HEK293 (cell line): Measurements from ENCODE around the gene TRO.

ENCODE experiments used
- CTCF ChIA-PET: fragments of 350-600 bp; formaldehyde crosslinking; extraction: SDS; loops from one replicate; lab custom pipeline; 2021; ENCODE audit warnings: antibody characterized with exemption; lab: Yijun Ruan, JAX
- POLR2A ChIA-PET: fragments of 300-600 bp; formaldehyde crosslinking; extraction: SDS; loops from one replicate; lab custom pipeline; 2020; ENCODE audit warnings: antibody characterized with exemption, inconsistent platforms; lab: Yijun Ruan, JAX
- H3K27ac ChIP-seq: fragments of 200-500 bp; sonication (Bioruptor generic); 2 replicates; pipeline ENCODE4 v1.5.1; 2014; ENCODE audit warnings: low read depth, low read length, control low read depth, inconsistent platforms; ENCODE audit errors: extremely low read depth
- H3K36me3 ChIP-seq, 2 experiments: fragments of 200-500 bp in 1 of 2; sonication (Bioruptor generic) in 1 of 2; 1 replicate in 1 of 2; 2 replicates in 1 of 2; pipeline ENCODE4 v1.5.1; 2014 to 2017; ENCODE audit warnings: inconsistent platforms in 2 of 2, low read length in 2 of 2; ENCODE audit not compliant: control insufficient read depth in 2 of 2, insufficient read depth in 1 of 2
- H3K4me1 ChIP-seq: fragments of 200-500 bp; sonication (Bioruptor generic); 2 replicates; pipeline ENCODE4 v1.5.1; 2014; ENCODE audit warnings: mild to moderate bottlenecking, low read length, inconsistent platforms; ENCODE audit not compliant: control insufficient read depth, insufficient read depth
- H3K4me3 ChIP-seq: 2 replicates; pipeline ENCODE4 v1.5.1; 2011; ENCODE audit warnings: low read depth, mild to moderate bottlenecking, control low read depth, low read length, moderate library complexity
- H3K9me3 ChIP-seq: fragments of 200-500 bp; sonication (Bioruptor generic); 2 replicates; pipeline ENCODE4 v1.5.1; 2014; ENCODE audit warnings: low read depth, low read length, inconsistent platforms; ENCODE audit not compliant: control insufficient read depth, insufficient read depth
- KLF8 ChIP-seq: fragments of 450-650 bp; formaldehyde crosslinking; IDR thresholded peaks from 2 replicates; pipeline ENCODE4 v1.5.1; 2016; ENCODE audit warnings: missing biosample characterization, missing genetic modification characterization
- MEIS1 ChIP-seq: sonication (generic); formaldehyde crosslinking; IDR thresholded peaks from 2 replicates; pipeline ENCODE4 v1.8.1; 2022; ENCODE audit warnings: missing genetic modification reagents, mild to moderate bottlenecking, borderline replicate concordance
- MZF1 ChIP-seq: fragments of 450-650 bp; formaldehyde crosslinking; IDR thresholded peaks from 2 replicates; pipeline ENCODE4 v1.5.1; 2017; ENCODE audit warnings: missing biosample characterization, missing genetic modification characterization, borderline replicate concordance
- PRDM1 ChIP-seq: fragments of 450-650 bp; formaldehyde crosslinking; IDR thresholded peaks from 2 replicates; pipeline ENCODE4; 2016; ENCODE audit warnings: missing biosample characterization, missing genetic modification characterization
- ZBTB8A ChIP-seq: fragments of 450-650 bp; formaldehyde crosslinking; IDR thresholded peaks from 2 replicates; pipeline ENCODE4 v1.5.1; 2016; ENCODE audit warnings: missing biosample characterization, missing genetic modification characterization
- ZFP3 ChIP-seq: fragments of 450-650 bp; formaldehyde crosslinking; IDR thresholded peaks from 2 replicates; pipeline ENCODE4 v1.5.1; 2016; ENCODE audit warnings: low read depth, missing biosample characterization, missing genetic modification characterization
- ZNF146 ChIP-seq: fragments of 450-650 bp; formaldehyde crosslinking; IDR thresholded peaks from 2 replicates; pipeline ENCODE4 v1.5.1; 2016; ENCODE audit warnings: missing biosample characterization, missing genetic modification characterization
- ZNF174 ChIP-seq: fragments of 450-650 bp; formaldehyde crosslinking; IDR thresholded peaks from 2 replicates; pipeline ENCODE4 v1.5.0; 2017; ENCODE audit warnings: missing biosample characterization, mild to moderate bottlenecking, missing genetic modification characterization
- ZNF202 ChIP-seq: fragments of 450-650 bp; formaldehyde crosslinking; IDR thresholded peaks from 2 replicates; pipeline ENCODE4 v1.5.1; 2016; ENCODE audit warnings: missing biosample characterization, missing genetic modification characterization, borderline replicate concordance
- ZNF266 ChIP-seq: fragments of 450-650 bp; formaldehyde crosslinking; IDR thresholded peaks from 2 replicates; pipeline ENCODE4 v1.5.1; 2016; ENCODE audit warnings: missing biosample characterization, missing genetic modification characterization, low read depth
- ZNF341 ChIP-seq: fragments of 450-650 bp; formaldehyde crosslinking; IDR thresholded peaks from 2 replicates; pipeline ENCODE4; 2016; ENCODE audit warnings: low read depth, missing biosample characterization, missing genetic modification characterization
- ZNF350 ChIP-seq: fragments of 450-650 bp; formaldehyde crosslinking; IDR thresholded peaks from 2 replicates; pipeline ENCODE4 v1.5.0; 2017; ENCODE audit warnings: missing biosample characterization, mild to moderate bottlenecking, missing genetic modification characterization
- ZNF366 ChIP-seq: fragments of 450-650 bp; formaldehyde crosslinking; conservative IDR thresholded peaks from 2 replicates; pipeline ENCODE4 v1.5.1; 2016; ENCODE audit warnings: missing biosample characterization, missing genetic modification characterization
- ZNF626 ChIP-seq: fragments of 450-650 bp; sonication (Bioruptor Pico); formaldehyde crosslinking; IDR thresholded peaks from 2 replicates; pipeline ENCODE4 v1.5.1; 2018; ENCODE audit warnings: missing biosample characterization, missing genetic modification characterization, inconsistent platforms
- ZNF785 ChIP-seq: fragments of 450-650 bp; formaldehyde crosslinking; IDR thresholded peaks from 2 replicates; pipeline ENCODE4 v1.5.1; 2016; ENCODE audit warnings: missing biosample characterization, missing genetic modification characterization
- ZSCAN30 ChIP-seq: fragments of 450-650 bp; IDR thresholded peaks from 2 replicates; pipeline ENCODE4 v1.5.1; 2018; ENCODE audit warnings: missing biosample characterization, mild to moderate bottlenecking, missing genetic modification characterization, moderate library complexity
- TF ChIP-seq, protein P1 (sequence below): fragments of 450-650 bp; formaldehyde crosslinking; IDR thresholded peaks from 2 replicates; pipeline ENCODE4 v1.5.1; 2016; ENCODE audit warnings: missing biosample characterization, missing genetic modification characterization, low read depth
- TF ChIP-seq, protein P2 (sequence below): fragments of 450-650 bp; formaldehyde crosslinking; IDR thresholded peaks from 2 replicates; pipeline ENCODE4 v1.5.0; 2017; ENCODE audit warnings: missing biosample characterization, missing genetic modification characterization, borderline replicate concordance
- TF ChIP-seq, protein P3 (sequence below): fragments of 450-650 bp; formaldehyde crosslinking; IDR thresholded peaks from 2 replicates; pipeline ENCODE4 v1.5.1; 2017; ENCODE audit warnings: missing biosample characterization, missing genetic modification characterization
- TF ChIP-seq, protein P4 (sequence below): fragments of 450-650 bp; formaldehyde crosslinking; IDR thresholded peaks from 2 replicates; pipeline ENCODE4 v1.5.1; 2016; ENCODE audit warnings: missing biosample characterization, missing genetic modification characterization

TRO gene

DNA sequence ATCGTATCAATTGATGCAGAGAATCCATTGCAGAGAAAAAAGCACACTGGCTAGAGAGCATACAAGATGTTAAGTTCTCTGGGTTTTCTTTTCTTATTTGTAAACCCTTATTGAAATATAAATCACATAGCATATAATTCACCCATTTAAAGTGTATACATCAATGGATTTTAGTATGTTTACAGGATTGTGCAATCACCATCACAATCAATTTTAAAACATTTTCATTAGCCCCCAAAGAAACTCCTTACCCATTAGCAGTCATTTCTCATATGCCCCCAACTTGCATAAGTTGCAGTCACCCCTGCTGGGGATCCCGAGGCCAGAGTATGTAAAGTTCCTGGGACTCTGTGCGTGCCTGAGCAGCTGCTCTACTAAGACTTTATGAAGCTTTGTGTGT, 34.9 kb upstream of the TRO start:
- Histone ChIP-seq H3K9me3 (no peaks in the 10 kb centered on the region), H3K4me3 (no peak overlapping the region), H3K36me3 (no peaks in the 10 kb centered on the region), H3K4me1 (no peaks in the 10 kb centered on the region)
- CTCF ChIA-PET, result interaction anchor here (0.6 kb wide), 1 partner anchor 1896 kb away, joined by 4 read pairs; no protein-coding TSS in a partner anchor
- TF ChIP-seq, protein P1, sequence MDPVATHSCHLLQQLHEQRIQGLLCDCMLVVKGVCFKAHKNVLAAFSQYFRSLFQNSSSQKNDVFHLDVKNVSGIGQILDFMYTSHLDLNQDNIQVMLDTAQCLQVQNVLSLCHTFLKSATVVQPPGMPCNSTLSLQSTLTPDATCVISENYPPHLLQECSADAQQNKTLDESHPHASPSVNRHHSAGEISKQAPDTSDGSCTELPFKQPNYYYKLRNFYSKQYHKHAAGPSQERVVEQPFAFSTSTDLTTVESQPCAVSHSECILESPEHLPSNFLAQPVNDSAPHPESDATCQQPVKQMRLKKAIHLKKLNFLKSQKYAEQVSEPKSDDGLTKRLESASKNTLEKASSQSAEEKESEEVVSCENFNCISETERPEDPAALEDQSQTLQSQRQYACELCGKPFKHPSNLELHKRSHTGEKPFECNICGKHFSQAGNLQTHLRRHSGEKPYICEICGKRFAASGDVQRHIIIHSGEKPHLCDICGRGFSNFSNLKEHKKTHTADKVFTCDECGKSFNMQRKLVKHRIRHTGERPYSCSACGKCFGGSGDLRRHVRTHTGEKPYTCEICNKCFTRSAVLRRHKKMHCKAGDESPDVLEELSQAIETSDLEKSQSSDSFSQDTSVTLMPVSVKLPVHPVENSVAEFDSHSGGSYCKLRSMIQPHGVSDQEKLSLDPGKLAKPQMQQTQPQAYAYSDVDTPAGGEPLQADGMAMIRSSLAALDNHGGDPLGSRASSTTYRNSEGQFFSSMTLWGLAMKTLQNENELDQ (tag by site-specific recombination), result no peak
- TF ChIP-seq MEIS1 (CRISPR knock-in tag), result no peak
- no peak for TF ChIP-seq PRDM1
- no peak for TF ChIP-seq ZNF341 (tag by site-specific recombination)
- no peak for TF ChIP-seq ZNF626 (tag by site-specific recombination)
- no peak for TF ChIP-seq KLF8 (tag by site-specific recombination)
- no peak for TF ChIP-seq ZNF202
- TF ChIP-seq ZNF174 (tag by site-specific recombination), result no peak
- no peak for TF ChIP-seq ZNF785 (tag by site-specific recombination)
- no peak for TF ChIP-seq ZBTB8A
- no peak for TF ChIP-seq MZF1 (tag by site-specific recombination)
- TF ChIP-seq, protein P2, sequence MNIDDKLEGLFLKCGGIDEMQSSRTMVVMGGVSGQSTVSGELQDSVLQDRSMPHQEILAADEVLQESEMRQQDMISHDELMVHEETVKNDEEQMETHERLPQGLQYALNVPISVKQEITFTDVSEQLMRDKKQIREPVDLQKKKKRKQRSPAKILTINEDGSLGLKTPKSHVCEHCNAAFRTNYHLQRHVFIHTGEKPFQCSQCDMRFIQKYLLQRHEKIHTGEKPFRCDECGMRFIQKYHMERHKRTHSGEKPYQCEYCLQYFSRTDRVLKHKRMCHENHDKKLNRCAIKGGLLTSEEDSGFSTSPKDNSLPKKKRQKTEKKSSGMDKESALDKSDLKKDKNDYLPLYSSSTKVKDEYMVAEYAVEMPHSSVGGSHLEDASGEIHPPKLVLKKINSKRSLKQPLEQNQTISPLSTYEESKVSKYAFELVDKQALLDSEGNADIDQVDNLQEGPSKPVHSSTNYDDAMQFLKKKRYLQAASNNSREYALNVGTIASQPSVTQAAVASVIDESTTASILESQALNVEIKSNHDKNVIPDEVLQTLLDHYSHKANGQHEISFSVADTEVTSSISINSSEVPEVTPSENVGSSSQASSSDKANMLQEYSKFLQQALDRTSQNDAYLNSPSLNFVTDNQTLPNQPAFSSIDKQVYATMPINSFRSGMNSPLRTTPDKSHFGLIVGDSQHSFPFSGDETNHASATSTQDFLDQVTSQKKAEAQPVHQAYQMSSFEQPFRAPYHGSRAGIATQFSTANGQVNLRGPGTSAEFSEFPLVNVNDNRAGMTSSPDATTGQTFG, result no peak
- TF ChIP-seq ZSCAN30, result no peak
- no peak for TF ChIP-seq ZNF146 (tag by site-specific recombination)
- no peak for TF ChIP-seq ZFP3 (tag by site-specific recombination)
- no peak for TF ChIP-seq ZNF266 (tag by site-specific recombination)
- no peak for TF ChIP-seq ZNF366 (tag by site-specific recombination)
- TF ChIP-seq, protein P3, sequence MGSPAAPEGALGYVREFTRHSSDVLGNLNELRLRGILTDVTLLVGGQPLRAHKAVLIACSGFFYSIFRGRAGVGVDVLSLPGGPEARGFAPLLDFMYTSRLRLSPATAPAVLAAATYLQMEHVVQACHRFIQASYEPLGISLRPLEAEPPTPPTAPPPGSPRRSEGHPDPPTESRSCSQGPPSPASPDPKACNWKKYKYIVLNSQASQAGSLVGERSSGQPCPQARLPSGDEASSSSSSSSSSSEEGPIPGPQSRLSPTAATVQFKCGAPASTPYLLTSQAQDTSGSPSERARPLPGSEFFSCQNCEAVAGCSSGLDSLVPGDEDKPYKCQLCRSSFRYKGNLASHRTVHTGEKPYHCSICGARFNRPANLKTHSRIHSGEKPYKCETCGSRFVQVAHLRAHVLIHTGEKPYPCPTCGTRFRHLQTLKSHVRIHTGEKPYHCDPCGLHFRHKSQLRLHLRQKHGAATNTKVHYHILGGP (tag by site-specific recombination), result no peak
- TF ChIP-seq ZNF350 (tag by site-specific recombination), result no peak
- TF ChIP-seq, protein P4, sequence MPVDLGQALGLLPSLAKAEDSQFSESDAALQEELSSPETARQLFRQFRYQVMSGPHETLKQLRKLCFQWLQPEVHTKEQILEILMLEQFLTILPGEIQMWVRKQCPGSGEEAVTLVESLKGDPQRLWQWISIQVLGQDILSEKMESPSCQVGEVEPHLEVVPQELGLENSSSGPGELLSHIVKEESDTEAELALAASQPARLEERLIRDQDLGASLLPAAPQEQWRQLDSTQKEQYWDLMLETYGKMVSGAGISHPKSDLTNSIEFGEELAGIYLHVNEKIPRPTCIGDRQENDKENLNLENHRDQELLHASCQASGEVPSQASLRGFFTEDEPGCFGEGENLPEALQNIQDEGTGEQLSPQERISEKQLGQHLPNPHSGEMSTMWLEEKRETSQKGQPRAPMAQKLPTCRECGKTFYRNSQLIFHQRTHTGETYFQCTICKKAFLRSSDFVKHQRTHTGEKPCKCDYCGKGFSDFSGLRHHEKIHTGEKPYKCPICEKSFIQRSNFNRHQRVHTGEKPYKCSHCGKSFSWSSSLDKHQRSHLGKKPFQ (tag by site-specific recombination), result no peak
- TF ChIP-seq, all 188 proteins: peak for 0
- H3K27ac ChIP-seq, result no peak overlapping the region
- POLR2A ChIA-PET, result no interaction called here
